Measurements from ENCODE around the gene CRNKL1.

Gene CRNKL1

DNA sequence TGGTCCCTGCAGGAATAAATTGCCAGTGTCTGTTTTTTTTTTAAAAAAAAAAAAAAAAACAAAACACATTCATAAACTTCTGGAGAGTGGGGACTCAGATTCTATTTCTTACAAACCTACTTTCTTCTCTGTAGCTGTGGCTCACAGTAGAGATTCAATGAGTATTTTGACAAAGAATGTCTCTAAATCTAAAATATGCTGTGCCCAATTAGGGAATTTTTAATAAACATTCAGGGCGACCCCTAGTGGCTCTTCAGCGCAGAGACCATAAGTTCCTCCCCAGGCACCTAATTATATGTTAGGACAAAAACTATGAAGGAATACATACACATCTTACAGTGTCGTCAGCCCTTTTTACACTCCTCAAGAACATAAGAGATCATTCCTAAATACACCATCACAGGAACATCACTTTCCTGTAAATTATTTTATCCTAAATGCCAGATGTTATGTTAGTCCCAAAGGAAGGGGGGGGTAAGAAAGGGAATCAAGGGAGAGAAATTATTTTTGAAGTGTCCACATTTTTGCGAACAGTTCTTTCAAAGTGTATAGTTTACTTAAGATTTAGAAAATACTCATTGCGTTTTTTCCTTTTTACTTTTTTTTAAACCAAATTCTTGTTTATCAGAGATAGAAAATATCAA lies 56.9 kb downstream of the CRNKL1 start:
- TF ChIP-seq, protein P1, sequence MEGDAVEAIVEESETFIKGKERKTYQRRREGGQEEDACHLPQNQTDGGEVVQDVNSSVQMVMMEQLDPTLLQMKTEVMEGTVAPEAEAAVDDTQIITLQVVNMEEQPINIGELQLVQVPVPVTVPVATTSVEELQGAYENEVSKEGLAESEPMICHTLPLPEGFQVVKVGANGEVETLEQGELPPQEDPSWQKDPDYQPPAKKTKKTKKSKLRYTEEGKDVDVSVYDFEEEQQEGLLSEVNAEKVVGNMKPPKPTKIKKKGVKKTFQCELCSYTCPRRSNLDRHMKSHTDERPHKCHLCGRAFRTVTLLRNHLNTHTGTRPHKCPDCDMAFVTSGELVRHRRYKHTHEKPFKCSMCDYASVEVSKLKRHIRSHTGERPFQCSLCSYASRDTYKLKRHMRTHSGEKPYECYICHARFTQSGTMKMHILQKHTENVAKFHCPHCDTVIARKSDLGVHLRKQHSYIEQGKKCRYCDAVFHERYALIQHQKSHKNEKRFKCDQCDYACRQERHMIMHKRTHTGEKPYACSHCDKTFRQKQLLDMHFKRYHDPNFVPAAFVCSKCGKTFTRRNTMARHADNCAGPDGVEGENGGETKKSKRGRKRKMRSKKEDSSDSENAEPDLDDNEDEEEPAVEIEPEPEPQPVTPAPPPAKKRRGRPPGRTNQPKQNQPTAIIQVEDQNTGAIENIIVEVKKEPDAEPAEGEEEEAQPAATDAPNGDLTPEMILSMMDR (conservative IDR thresholded peaks at IDR 0.05): peak; percentile 89
- no peak for TF ChIP-seq ZFX (IDR thresholded peaks at IDR 0.05)
- H3K27ac ChIP-seq: no peak overlapping the region

DNA sequence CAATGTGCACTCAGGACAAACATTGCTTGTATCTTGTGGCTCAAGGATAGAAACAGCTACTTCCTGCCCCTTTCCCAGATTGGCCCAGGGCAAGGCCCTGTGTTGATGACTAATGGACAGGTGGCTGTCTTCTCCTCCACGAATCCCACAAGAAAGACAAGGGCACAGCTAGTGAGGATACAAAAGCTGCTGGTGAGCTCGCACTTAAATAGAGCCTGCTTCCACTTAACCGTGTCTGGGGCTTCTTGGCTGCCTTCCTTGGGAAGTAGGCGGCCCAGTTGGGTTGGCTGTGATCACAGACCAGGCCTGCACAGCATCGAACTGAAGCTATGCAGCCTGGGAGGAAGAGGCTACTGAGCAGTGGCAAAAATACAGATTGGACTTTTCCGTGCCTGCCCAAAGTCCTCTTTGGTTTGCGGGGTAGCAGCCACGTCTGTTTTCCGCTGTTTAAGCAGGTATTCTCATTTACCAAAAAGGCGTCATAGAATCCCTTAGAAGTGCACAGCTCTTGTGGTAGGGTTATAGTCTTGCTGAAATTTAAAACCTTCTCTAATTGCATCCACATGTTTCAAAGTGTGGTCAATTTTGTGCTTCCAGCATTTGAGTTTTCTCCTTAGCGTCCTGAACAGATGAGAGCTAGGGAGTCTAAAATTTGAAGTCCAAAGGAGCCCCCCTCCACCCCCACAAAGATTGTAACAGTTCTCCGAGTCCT lies 58.2 kb downstream of the CRNKL1 start:
- H3K27ac ChIP-seq: no peak overlapping the region
- TF ChIP-seq, protein P1 (conservative IDR thresholded peaks at IDR 0.05): no peak
- no peak for TF ChIP-seq ZFX (IDR thresholded peaks at IDR 0.05)

DNA sequence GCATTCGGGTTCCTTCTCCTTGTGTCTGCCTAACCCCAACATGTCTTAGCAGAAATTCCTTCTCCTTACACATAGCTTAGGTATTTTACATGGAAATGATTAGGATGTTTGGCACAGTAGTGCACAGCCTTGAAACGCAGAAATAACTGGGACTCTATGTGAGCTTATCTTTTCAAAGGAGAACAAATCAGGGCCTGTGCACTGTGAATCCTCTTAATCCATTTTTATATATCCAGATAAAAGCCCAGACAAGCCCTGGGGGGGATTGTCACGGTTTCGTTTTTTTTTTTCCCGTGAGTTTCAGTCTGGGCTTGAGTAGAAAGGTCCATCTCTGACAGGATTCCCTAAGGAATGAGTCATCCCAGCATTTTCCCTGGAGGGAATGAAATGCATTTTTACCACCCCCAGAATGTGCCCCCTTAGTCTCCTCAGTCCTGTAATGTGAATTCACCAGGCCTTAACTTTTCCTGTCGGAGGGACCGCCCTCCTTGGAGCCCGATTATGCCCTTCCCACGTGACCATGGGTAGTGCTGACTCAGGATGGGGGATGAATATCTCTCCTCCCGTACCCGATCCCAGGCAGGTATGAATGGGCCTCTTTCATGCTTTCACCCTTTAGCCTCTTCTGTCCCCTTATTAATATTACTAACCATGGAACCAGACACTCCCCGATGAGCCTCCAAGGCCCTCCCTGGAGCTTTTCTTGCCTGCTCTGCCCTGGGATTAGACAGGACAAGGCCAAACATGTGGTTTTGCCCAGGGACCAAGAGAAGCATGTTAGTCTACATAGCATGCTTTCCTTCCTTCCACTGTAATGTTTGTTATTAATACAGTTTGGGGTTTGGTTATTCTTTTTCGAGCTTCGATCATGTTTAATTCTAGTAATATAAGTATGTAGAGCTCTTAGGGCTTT lies 59.0 kb downstream of the CRNKL1 start:
- no peak for TF ChIP-seq ZFX (IDR thresholded peaks at IDR 0.05)
- TF ChIP-seq, protein P1 (conservative IDR thresholded peaks at IDR 0.05): no peak
- no peak overlapping the region for H3K27ac ChIP-seq

DNA sequence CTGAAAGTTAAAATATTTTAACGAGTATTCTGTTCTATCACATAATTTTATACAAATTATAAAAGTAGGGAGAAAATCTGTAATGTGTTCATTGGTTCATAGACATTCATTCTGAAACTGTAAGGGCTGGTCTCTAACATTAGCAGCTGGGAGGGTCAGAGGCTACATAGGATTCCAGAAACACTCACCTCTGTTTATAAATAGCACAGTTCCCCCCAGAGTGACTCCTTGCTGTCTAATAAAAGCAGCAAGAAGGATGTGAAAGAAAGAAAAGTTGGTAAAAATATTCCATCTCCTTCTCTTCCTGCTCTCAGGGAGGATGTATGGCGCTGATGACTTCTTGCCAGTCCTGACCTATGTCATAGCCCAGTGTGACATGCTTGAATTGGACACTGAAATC lies 60.4 kb downstream of the CRNKL1 start:
- TF ChIP-seq, protein P1 (conservative IDR thresholded peaks at IDR 0.05): no peak
- no peak for TF ChIP-seq ZFX (IDR thresholded peaks at IDR 0.05)
- H3K27ac ChIP-seq: no peak overlapping the region

DNA sequence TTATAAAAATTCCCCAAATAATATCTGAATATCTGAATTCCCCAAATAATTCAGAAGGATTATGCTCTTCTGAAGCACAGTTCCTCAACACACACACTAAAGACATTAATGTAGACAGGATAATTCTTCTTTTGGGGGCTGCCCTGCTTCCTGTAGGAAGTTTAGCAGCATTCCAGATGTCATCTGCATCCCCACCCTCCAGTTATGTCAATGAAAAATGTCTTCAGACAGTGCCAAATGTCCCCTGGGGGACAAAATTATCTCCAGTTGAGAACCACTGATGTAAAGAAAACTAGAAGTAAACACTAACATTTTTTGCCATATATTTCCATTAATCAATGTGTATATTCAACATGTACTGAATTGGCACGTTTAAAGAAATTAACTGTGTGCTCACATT lies 61.0 kb downstream of the CRNKL1 start:
- TF ChIP-seq, protein P1 (conservative IDR thresholded peaks at IDR 0.05): no peak
- no peak for TF ChIP-seq ZFX (IDR thresholded peaks at IDR 0.05)
- H3K27ac ChIP-seq: no peak overlapping the region

DNA sequence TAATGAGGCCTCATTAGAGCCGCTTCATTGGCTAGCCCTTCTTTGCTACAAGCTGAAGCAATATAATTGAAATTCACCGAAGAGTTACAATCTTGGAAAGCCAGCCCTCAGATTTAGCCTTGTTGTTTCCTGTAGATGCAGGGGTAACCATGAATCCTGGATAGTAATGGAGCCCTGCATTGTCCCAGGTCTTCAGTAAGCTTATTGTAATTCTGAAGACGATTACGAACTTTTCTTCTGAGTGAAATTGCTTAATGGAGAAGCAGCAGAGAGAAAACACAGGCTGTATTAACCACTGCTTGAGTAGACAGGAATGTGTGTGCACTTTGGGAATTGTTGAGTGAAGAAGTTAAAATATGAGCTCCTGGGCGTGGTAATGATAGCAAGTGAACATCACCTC lies 61.4 kb downstream of the CRNKL1 start:
- H3K27ac ChIP-seq: no peak overlapping the region
- TF ChIP-seq, protein P1 (conservative IDR thresholded peaks at IDR 0.05): no peak
- no peak for TF ChIP-seq ZFX (IDR thresholded peaks at IDR 0.05)

Measured in C4-2B (cell line).